ENCODE results near the gene CFAP251. TPM values are rescaled to one million over a fixed set of nuclear protein-coding genes. Genes with fewer than 3 reads are reported as not detected.

Gene CFAP251
- polyA plus RNA-seq, 1 donor from 2014 or later = 4.0 TPM

GRCh38 chr12:121996050-121996944 is 77.9 kb downstream of the CFAP251 start:
- H3K9me2 ChIP-seq (ENCODE audit: insufficient read depth, low read length) = no peaks in the 10 kb centered on the region
- no peaks in the 10 kb centered on the region for H3F3A ChIP-seq (ENCODE audit: insufficient read depth, low read length, poor library complexity, severe bottlenecking)
- H3K79me2 ChIP-seq (replicated peaks; ENCODE audit: insufficient read depth, low read length) = no peaks in the 10 kb centered on the region
- H3K4me3 ChIP-seq (ENCODE audit: low read length) = no peak overlapping the region
- no peaks in the 10 kb centered on the region for H3K36me3 ChIP-seq (ENCODE audit: insufficient read depth, low read length)
- H3K9me3 ChIP-seq (ENCODE audit: low read length) = no peaks in the 10 kb centered on the region
- H3K27ac ChIP-seq (ENCODE audit: low read length) = no peak overlapping the region
- H3K9ac ChIP-seq (ENCODE audit: low read length) = no peak overlapping the region
- TF ChIP-seq EZH2 (IDR thresholded peaks at IDR 0.05; ENCODE audit: borderline replicate concordance, insufficient read depth, low read length, poor library complexity, severe bottlenecking) (no peak), TAF1 (IDR thresholded peaks at IDR 0.05; ENCODE audit: low read depth) (no peak), MXI1 (conservative IDR thresholded peaks at IDR 0.05; ENCODE audit: poor library complexity, severe bottlenecking) (no peak), RAD21 (conservative IDR thresholded peaks at IDR 0.05) (no peak)
- TF ChIP-seq, protein P1, sequence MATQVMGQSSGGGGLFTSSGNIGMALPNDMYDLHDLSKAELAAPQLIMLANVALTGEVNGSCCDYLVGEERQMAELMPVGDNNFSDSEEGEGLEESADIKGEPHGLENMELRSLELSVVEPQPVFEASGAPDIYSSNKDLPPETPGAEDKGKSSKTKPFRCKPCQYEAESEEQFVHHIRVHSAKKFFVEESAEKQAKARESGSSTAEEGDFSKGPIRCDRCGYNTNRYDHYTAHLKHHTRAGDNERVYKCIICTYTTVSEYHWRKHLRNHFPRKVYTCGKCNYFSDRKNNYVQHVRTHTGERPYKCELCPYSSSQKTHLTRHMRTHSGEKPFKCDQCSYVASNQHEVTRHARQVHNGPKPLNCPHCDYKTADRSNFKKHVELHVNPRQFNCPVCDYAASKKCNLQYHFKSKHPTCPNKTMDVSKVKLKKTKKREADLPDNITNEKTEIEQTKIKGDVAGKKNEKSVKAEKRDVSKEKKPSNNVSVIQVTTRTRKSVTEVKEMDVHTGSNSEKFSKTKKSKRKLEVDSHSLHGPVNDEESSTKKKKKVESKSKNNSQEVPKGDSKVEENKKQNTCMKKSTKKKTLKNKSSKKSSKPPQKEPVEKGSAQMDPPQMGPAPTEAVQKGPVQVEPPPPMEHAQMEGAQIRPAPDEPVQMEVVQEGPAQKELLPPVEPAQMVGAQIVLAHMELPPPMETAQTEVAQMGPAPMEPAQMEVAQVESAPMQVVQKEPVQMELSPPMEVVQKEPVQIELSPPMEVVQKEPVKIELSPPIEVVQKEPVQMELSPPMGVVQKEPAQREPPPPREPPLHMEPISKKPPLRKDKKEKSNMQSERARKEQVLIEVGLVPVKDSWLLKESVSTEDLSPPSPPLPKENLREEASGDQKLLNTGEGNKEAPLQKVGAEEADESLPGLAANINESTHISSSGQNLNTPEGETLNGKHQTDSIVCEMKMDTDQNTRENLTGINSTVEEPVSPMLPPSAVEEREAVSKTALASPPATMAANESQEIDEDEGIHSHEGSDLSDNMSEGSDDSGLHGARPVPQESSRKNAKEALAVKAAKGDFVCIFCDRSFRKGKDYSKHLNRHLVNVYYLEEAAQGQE (IDR thresholded peaks at IDR 0.05; ENCODE audit: borderline replicate concordance) = no peak
- TF ChIP-seq, protein P2, sequence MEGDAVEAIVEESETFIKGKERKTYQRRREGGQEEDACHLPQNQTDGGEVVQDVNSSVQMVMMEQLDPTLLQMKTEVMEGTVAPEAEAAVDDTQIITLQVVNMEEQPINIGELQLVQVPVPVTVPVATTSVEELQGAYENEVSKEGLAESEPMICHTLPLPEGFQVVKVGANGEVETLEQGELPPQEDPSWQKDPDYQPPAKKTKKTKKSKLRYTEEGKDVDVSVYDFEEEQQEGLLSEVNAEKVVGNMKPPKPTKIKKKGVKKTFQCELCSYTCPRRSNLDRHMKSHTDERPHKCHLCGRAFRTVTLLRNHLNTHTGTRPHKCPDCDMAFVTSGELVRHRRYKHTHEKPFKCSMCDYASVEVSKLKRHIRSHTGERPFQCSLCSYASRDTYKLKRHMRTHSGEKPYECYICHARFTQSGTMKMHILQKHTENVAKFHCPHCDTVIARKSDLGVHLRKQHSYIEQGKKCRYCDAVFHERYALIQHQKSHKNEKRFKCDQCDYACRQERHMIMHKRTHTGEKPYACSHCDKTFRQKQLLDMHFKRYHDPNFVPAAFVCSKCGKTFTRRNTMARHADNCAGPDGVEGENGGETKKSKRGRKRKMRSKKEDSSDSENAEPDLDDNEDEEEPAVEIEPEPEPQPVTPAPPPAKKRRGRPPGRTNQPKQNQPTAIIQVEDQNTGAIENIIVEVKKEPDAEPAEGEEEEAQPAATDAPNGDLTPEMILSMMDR (IDR thresholded peaks at IDR 0.05; ENCODE audit: poor library complexity, severe bottlenecking) = no peak
- H3K27me3 ChIP-seq (ENCODE audit: insufficient read depth, low read depth, low read length) = no peaks in the 10 kb centered on the region
- no peak overlapping the region for H3K4me2 ChIP-seq (ENCODE audit: low read length)
- H4K20me1 ChIP-seq (ENCODE audit: insufficient read depth) = no peaks in the 10 kb centered on the region
- H2AFZ ChIP-seq (ENCODE audit: low read depth, low read length) = no peak overlapping the region

- Histone ChIP-seq H3K9ac (ENCODE audit: low read length) (no peak overlapping the region), H3F3A (ENCODE audit: insufficient read depth, low read length, poor library complexity, severe bottlenecking) (no peaks in the 10 kb centered on the region), H4K20me1 (ENCODE audit: insufficient read depth) (no peaks in the 10 kb centered on the region), H3K27ac (ENCODE audit: low read length) (no peak overlapping the region), H3K36me3 (ENCODE audit: insufficient read depth, low read length) (no peaks in the 10 kb centered on the region), H2AFZ (ENCODE audit: low read depth, low read length) (no peak overlapping the region), H3K4me2 (ENCODE audit: low read length) (no peak overlapping the region), H3K9me3 (ENCODE audit: low read length) (no peaks in the 10 kb centered on the region), H3K9me2 (ENCODE audit: insufficient read depth, low read length) (no peaks in the 10 kb centered on the region), H3K4me3 (ENCODE audit: low read length) (no peak overlapping the region), H3K27me3 (ENCODE audit: insufficient read depth, low read depth, low read length) (no peaks in the 10 kb centered on the region), H3K79me2 (replicated peaks; ENCODE audit: insufficient read depth, low read length) (no peaks in the 10 kb centered on the region)
- TF ChIP-seq RAD21 (conservative IDR thresholded peaks at IDR 0.05) (no peak), TAF1 (IDR thresholded peaks at IDR 0.05; ENCODE audit: low read depth) (no peak), MXI1 (conservative IDR thresholded peaks at IDR 0.05; ENCODE audit: poor library complexity, severe bottlenecking) (no peak), SMC3 (conservative IDR thresholded peaks at IDR 0.05; ENCODE audit: poor library complexity) (no peak), EZH2 (IDR thresholded peaks at IDR 0.05; ENCODE audit: borderline replicate concordance, insufficient read depth, low read length, poor library complexity, severe bottlenecking) (no peak), EP300 (conservative IDR thresholded peaks at IDR 0.05; ENCODE audit: poor library complexity, severe bottlenecking) (no peak), POLR2AphosphoS5 (IDR thresholded peaks at IDR 0.05) (no peak)
- TF ChIP-seq, protein P1 (IDR thresholded peaks at IDR 0.05; ENCODE audit: borderline replicate concordance) = no peak
- TF ChIP-seq, protein P2 (IDR thresholded peaks at IDR 0.05; ENCODE audit: poor library complexity, severe bottlenecking) = no peak
These were observed 78.7 kb downstream of the CFAP251 start for GRCh38 chr12:121996945-121997612.
